H1 (cell line): ENCODE results near the gene FMNL2. TPM values are rescaled to one million over a fixed set of nuclear protein-coding genes. Genes with fewer than 3 reads are reported as not detected.

Experiments
- CTCF ChIA-PET: fragments of 300-600 bp; sonication (Branson Sonifier 250); formaldehyde crosslinking; loops from one replicate; lab custom pipeline; 2021; ENCODE audit not compliant: partially characterized antibody; lab: Charles Lee
- POLR2A ChIA-PET: fragments of 300-600 bp; sonication (Branson Sonifier 250); formaldehyde crosslinking; loops from one replicate; lab custom pipeline; 2021; ENCODE audit warnings: inconsistent platforms; ENCODE audit not compliant: partially characterized antibody; lab: Charles Lee
- DNase-seq, 2 experiments: peaks; one replicate each; pipeline versions ENCODE4 v3.0.0 to v3.0.0-alpha.2; 2010 to 2022; ENCODE audit warnings: low spot score in 2 of 2, low read depth in 1 of 2, mixed read lengths in 1 of 2
- FAIRE-seq: peaks from 2 replicates; lab custom pipeline; 2011; peaks lifted over from hg19 to GRCh38; lab: Jason Lieb, UNC
- H2AFZ ChIP-seq: 2 replicates; pipeline ENCODE4 v1.8.1; 2012; ENCODE audit warnings: low read length, inconsistent platforms
- H2AK5ac ChIP-seq: 2 replicates; pipeline ENCODE4 v1.6.1; 2013; ENCODE audit warnings: low read depth, low read length
- H2BK120ac ChIP-seq: replicated peaks from 2 replicates; pipeline ENCODE3; 2013; ENCODE audit warnings: low read depth, low read length, inconsistent platforms
- H2BK12ac ChIP-seq: 2 replicates; pipeline ENCODE4 v1.6.1; 2013; ENCODE audit warnings: low read depth, low read length
- H2BK15ac ChIP-seq: 2 replicates; pipeline ENCODE4 v1.6.1; 2013; ENCODE audit warnings: low read length
- H2BK20ac ChIP-seq: 2 replicates; pipeline ENCODE4 v1.6.1; 2013; ENCODE audit warnings: low read length
- H2BK5ac ChIP-seq: 2 replicates; pipeline ENCODE4 v1.6.1; 2013; ENCODE audit warnings: low read depth, low read length
- H3K14ac ChIP-seq: 2 replicates; pipeline ENCODE4 v1.6.1; 2013; ENCODE audit warnings: inconsistent platforms; ENCODE audit not compliant: insufficient read length
- H3K18ac ChIP-seq: 2 replicates; pipeline ENCODE4 v1.6.1; 2013; ENCODE audit warnings: low read length; ENCODE audit errors: extremely low read depth
- H3K23ac ChIP-seq: 2 replicates; pipeline ENCODE4 v1.6.1; 2013; ENCODE audit warnings: inconsistent platforms; ENCODE audit not compliant: insufficient read length
- H3K23me2 ChIP-seq: 2 replicates; pipeline ENCODE4 v1.6.1; 2013; ENCODE audit warnings: low read depth, low read length
- H3K27ac ChIP-seq: 2 replicates; pipeline ENCODE4 v1.6.1; 2011; ENCODE audit warnings: low read depth, low read length, inconsistent platforms
- H3K27me3 ChIP-seq, 4 experiments: replicated peaks in 1 of 4; 1 replicate in 1 of 4; 2 replicates in 3 of 4; pipeline versions ENCODE4 v1.6.1 to v1.8.1; 2011 to 2013; ENCODE audit warnings: low read length in 3 of 4, mild to moderate bottlenecking in 3 of 4, inconsistent platforms in 2 of 4, mixed read lengths in 2 of 4, moderate library complexity in 1 of 4; ENCODE audit not compliant: control insufficient read depth in 3 of 4, insufficient read depth in 3 of 4; ENCODE audit errors: extremely low read depth in 1 of 4
- H3K36me3 ChIP-seq, 4 experiments: 2 replicates each; pipeline versions ENCODE4 v1.6.1 to v1.8.1; 2011 to 2013; ENCODE audit warnings: mild to moderate bottlenecking in 4 of 4, low read length in 3 of 4, moderate library complexity in 2 of 4, control low read depth in 1 of 4, inconsistent platforms in 1 of 4; ENCODE audit not compliant: insufficient read depth in 4 of 4, control insufficient read depth in 2 of 4
- H3K4ac ChIP-seq: replicated peaks from 2 replicates; pipeline ENCODE3; 2013; ENCODE audit warnings: low read length, low read depth, mixed read lengths, inconsistent platforms; ENCODE audit not compliant: insufficient read length
- H3K4me1 ChIP-seq, 4 experiments: replicated peaks in 1 of 4; 1 replicate in 1 of 4; 2 replicates in 3 of 4; pipeline versions ENCODE4 v1.6.1 to v1.8.1; 2011 to 2013; ENCODE audit warnings: low read length in 3 of 4, inconsistent platforms in 2 of 4, mixed read lengths in 1 of 4; ENCODE audit not compliant: insufficient read depth in 4 of 4, control insufficient read depth in 3 of 4
- H3K4me2 ChIP-seq, 2 experiments: 2 replicates each; pipeline versions ENCODE4 v1.6.1 to v1.8.1; 2011 to 2013; ENCODE audit warnings: low read depth in 2 of 2, low read length in 2 of 2, control low read depth in 1 of 2, inconsistent platforms in 1 of 2, mild to moderate bottlenecking in 1 of 2; ENCODE audit not compliant: insufficient read depth in 1 of 2
- H3K4me3 ChIP-seq, 4 experiments: fragments of 200-600, 300-600 bp in 1 of 4; sonication (generic), shearing (Covaris generic), sonication (Bioruptor Twin) in 1 of 4; 2 replicates each; pipeline versions ENCODE4 v1.5.1 to v1.8.1; 2011 to 2016; ENCODE audit warnings: low read length in 4 of 4, low read depth in 3 of 4, control low read depth in 2 of 4, inconsistent platforms in 2 of 4, mild to moderate bottlenecking in 2 of 4, mixed read lengths in 1 of 4, moderate library complexity in 1 of 4; ENCODE audit not compliant: insufficient read depth in 2 of 4; ENCODE audit errors: extremely low read depth in 1 of 4
- H3K56ac ChIP-seq: replicated peaks from 2 replicates; pipeline ENCODE3; 2013; ENCODE audit warnings: low read depth, mild to moderate bottlenecking, mixed read lengths, low read length, inconsistent platforms; ENCODE audit not compliant: insufficient read length
- H3K79me1 ChIP-seq: 2 replicates; pipeline ENCODE4 v1.6.1; 2013; ENCODE audit warnings: low read depth, low read length, control low read depth
- H3K79me2 ChIP-seq, 2 experiments: 2 replicates each; pipeline versions ENCODE4 v1.6.1 to v1.8.1; 2012 to 2013; ENCODE audit warnings: low read length in 2 of 2, mild to moderate bottlenecking in 2 of 2, inconsistent platforms in 1 of 2; ENCODE audit not compliant: insufficient read depth in 2 of 2, control insufficient read depth in 1 of 2
- H3K9ac ChIP-seq, 4 experiments: replicated peaks in 1 of 4; 1 replicate in 1 of 4; 2 replicates in 3 of 4; pipeline versions ENCODE4 v1.6.1 to v1.8.1; 2011 to 2013; ENCODE audit warnings: low read depth in 3 of 4, low read length in 3 of 4, control low read depth in 2 of 4, mild to moderate bottlenecking in 2 of 4, moderate library complexity in 2 of 4, inconsistent platforms in 1 of 4; ENCODE audit errors: extremely low read depth in 1 of 4
- H3K9me3 ChIP-seq, 2 experiments: 2 replicates each; pipeline versions ENCODE4 v1.6.1 to v1.8.1; 2012 to 2013; ENCODE audit warnings: mild to moderate bottlenecking in 2 of 2, moderate library complexity in 2 of 2, control low read depth in 1 of 2, inconsistent platforms in 1 of 2, low read depth in 1 of 2, low read length in 1 of 2, mixed read lengths in 1 of 2; ENCODE audit not compliant: insufficient read depth in 2 of 2
- H4K20me1 ChIP-seq, 2 experiments: replicated peaks in 1 of 2; 2 replicates each; pipeline versions ENCODE3 to v1.8.1; 2011 to 2013; ENCODE audit warnings: inconsistent platforms in 2 of 2, low read length in 2 of 2, mild to moderate bottlenecking in 1 of 2; ENCODE audit not compliant: insufficient read depth in 2 of 2, control insufficient read depth in 1 of 2
- H4K5ac ChIP-seq: 2 replicates; pipeline ENCODE4 v1.6.1; 2013; ENCODE audit warnings: low read length, low read depth, mixed read lengths, inconsistent platforms; ENCODE audit not compliant: insufficient read length
- H4K8ac ChIP-seq: 2 replicates; pipeline ENCODE4 v1.8.0; 2013; ENCODE audit warnings: mild to moderate bottlenecking, moderate library complexity, low read length, inconsistent platforms; ENCODE audit not compliant: insufficient read depth; ENCODE audit errors: extremely low read depth
- H4K91ac ChIP-seq: replicated peaks from 2 replicates; pipeline ENCODE3; 2013; ENCODE audit warnings: low read length, mixed read lengths, inconsistent platforms; ENCODE audit not compliant: insufficient read length
- CTBP2 ChIP-seq: IDR thresholded peaks from 2 replicates; pipeline ENCODE4 v1.7.0; 2011; ENCODE audit warnings: borderline replicate concordance, mild to moderate bottlenecking, moderate library complexity, mixed read lengths, low read length; ENCODE audit not compliant: insufficient read depth, insufficient read length
- MAFK ChIP-seq: IDR thresholded peaks from 2 replicates; pipeline ENCODE4 v1.6.1; 2012; ENCODE audit warnings: low read depth, mild to moderate bottlenecking, improper control_type of control experiment, low read length
- NANOG ChIP-seq: IDR thresholded peaks from 2 replicates; pipeline ENCODE4 v1.6.1; 2011; ENCODE audit warnings: low read length, low read depth, mild to moderate bottlenecking, inconsistent platforms; ENCODE audit not compliant: insufficient read depth, poor library complexity, severe bottlenecking
- POLR2AphosphoS5 ChIP-seq: IDR thresholded peaks from 2 replicates; pipeline ENCODE4 v1.6.1; 2011; ENCODE audit warnings: low read depth, low read length
- TAF1 ChIP-seq: IDR thresholded peaks from 2 replicates; pipeline ENCODE4 v1.6.1; 2011; ENCODE audit warnings: mild to moderate bottlenecking, low read depth, low read length
- WGBS, 2 experiments: shearing (Covaris generic) in 1 of 2; methylation state at CpG; one replicate each; pipeline versions ENCODE4 v1.1.6 to v1.1.7; 2013 to 2015; ENCODE audit warnings: low lambda C conversion rate in 2 of 2, mixed read lengths in 2 of 2, inconsistent platforms in 1 of 2, low coverage in 1 of 2, missing lambda C conversion rate in 1 of 2; ENCODE audit not compliant: insufficient replicate concordance in 2 of 2, insufficient coverage in 1 of 2, insufficient read length in 1 of 2; ENCODE audit errors: extremely low coverage in 1 of 2, missing lambda C conversion rate in 1 of 2; 5-methylcytosine and 5-hydroxymethylcytosine counted together
- polyA plus RNA-seq, 7 experiments: library from polyadenylated mRNA; depleted of rRNA in 3 of 7; stranded (reverse) in 5 of 7; unstranded in 2 of 7; fragments of >200 nt in 5 of 7; fragments of 200-250 nt in 2 of 7; gene quantifications; 1 replicate in 5 of 7; 2 replicates in 1 of 7; 4 replicates in 1 of 7; pipeline versions ENCODE4 v1.2.1 to v1.2.3, GENCODE V29; 2011 to 2013; ENCODE audit warnings: missing spikeins in 2 of 7, mixed read lengths in 2 of 7
- total RNA-seq: library from RNA; stranded (reverse); fragmentation: NEBNext Ultra II Directional; extraction: Animal tissue kit (Norgen Biotek cat#: 25700); gene quantifications from 2 replicates; pipeline ENCODE4 v1.2.1, GENCODE V29; 2021

Gene FMNL2
- total and polyA plus RNA-seq, 2 of the 8 experiments (the other 6 are each of a cell fraction or from before 2014, with no cell fraction given): 15.5 to 45.1 TPM

DNA sequence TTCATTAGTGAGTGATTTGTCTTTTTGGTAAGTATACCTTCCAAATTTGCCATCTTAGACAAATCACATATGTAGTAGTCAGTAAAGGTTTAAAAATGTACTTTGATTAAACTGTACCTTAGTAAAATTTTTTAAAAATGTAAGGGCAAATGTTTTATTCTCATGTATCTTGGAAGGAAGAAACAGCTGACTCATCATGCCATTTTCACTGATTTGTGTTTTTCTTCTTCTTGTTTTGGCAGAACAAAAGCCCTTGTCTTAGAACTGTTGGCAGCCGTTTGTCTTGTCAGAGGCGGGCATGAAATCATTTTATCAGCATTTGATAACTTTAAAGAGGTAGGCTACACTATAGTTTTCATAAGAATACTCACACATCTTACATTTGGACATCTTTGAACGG, 245.7 kb downstream of the FMNL2 start:
- Histone ChIP-seq H2BK15ac (no peak overlapping the region), H2AFZ (no peak overlapping the region), H3K36me3 (peaks cover 2 to 7% (median 3%) of the 10 kb centered on the region in 4 experiments; a peak in 4 of 8 replicates), H3K9ac (no peak overlapping the region), H2BK20ac (no peak overlapping the region), H3K9me3 (no peaks in the 10 kb centered on the region), H3K79me2 (no peaks in the 10 kb centered on the region), H3K4me1 (peaks cover 0 to 3% (median 1%) of the 10 kb centered on the region in 4 experiments; a peak in 2 of 7 replicates), H4K91ac (no peak overlapping the region), H3K79me1 (no peaks in the 10 kb centered on the region), H3K23me2 (no peaks in the 10 kb centered on the region), H2BK5ac (no peak overlapping the region), H3K14ac (no peak overlapping the region), H3K4ac (no peak overlapping the region), H3K56ac (no peak overlapping the region), H2BK12ac (no peak overlapping the region), H4K8ac (no peak overlapping the region), H3K18ac (no peak overlapping the region), H4K20me1 (no peaks in the 10 kb centered on the region), H3K27ac (no peak overlapping the region), H3K27me3 (no peaks in the 10 kb centered on the region), H2AK5ac (no peak overlapping the region), H2BK120ac (no peak overlapping the region), H3K4me3 (no peak overlapping the region), H4K5ac (no peak overlapping the region), H3K23ac (no peak overlapping the region), H3K4me2 (no peak overlapping the region)
- FAIRE-seq (no peak), DNase-seq (no peak)
- 93% methylated on average over 3 of the region's 3 CpGs; no CpG with 5 or more reads in 1 of the 2 experiments for WGBS, 2 experiments
- no peak for TF ChIP-seq CTBP2
- TF ChIP-seq MAFK: peak; percentile 67
- no peak for TF ChIP-seq TAF1
- TF ChIP-seq NANOG: no peak
- no peak for TF ChIP-seq POLR2AphosphoS5
- ChIA-PET POLR2A (no interaction called here), CTCF (no interaction called here)
